Testis (tissue), 3 donors: Measurements from ENCODE around the gene TMIE. TPM values are rescaled to one million over a fixed set of nuclear protein-coding genes. Genes with fewer than 3 reads are reported as not detected.

Source experiments
- DNase-seq: peaks from one replicate; pipeline ENCODE4 v3.0.0-alpha.2; 2019
- H3K27ac ChIP-seq, 2 donors: fragments of 200-600 bp; sonication (generic); one replicate each; pipeline ENCODE4 v1.5.1; 2019
- H3K27me3 ChIP-seq: fragments of 200-600 bp; sonication (generic); one replicate; pipeline ENCODE4 v1.5.1; 2019
- H3K36me3 ChIP-seq: fragments of 200-600 bp; sonication (generic); one replicate; pipeline ENCODE4 v1.5.1; 2017; ENCODE audit warnings: low read depth; ENCODE audit errors: missing control alignments
- H3K4me1 ChIP-seq: fragments of 200-600 bp; sonication (generic); one replicate; pipeline ENCODE4 v1.5.1; 2019
- H3K4me3 ChIP-seq, 2 donors: fragments of 200-600 bp; sonication (generic); one replicate each; pipeline ENCODE4 v1.5.1; 2017 to 2019
- H3K9me3 ChIP-seq: fragments of 200-600 bp; sonication (generic); one replicate; pipeline ENCODE4 v1.5.1; 2017
- CTCF ChIP-seq, 3 experiments: fragments of 450-650 bp in 2 of 3; fragments of 200-600 bp in 1 of 3; sonication (generic) in 1 of 3; IDR thresholded peaks; one replicate each; pipeline ENCODE4 v1.5.1; 2016 to 2019; ENCODE audit warnings: antibody characterized with exemption in 3 of 3, mild to moderate bottlenecking in 2 of 3, moderate library complexity in 1 of 3
- POLR2A ChIP-seq: fragments of 450-650 bp; IDR thresholded peaks from one replicate; pipeline ENCODE4 v1.6.1; 2017; ENCODE audit warnings: antibody characterized with exemption, mild to moderate bottlenecking, moderate library complexity
- WGBS, 2 donors: methylation state at CpG; one replicate each; pipeline ENCODE4 v1.1.5; 2018; 5-methylcytosine and 5-hydroxymethylcytosine counted together
- intact Hi-C: fragments of 100-400 bp; cut with DNase I; formaldehyde crosslinking; loops from one replicate; pipeline ENCODE4 v1.15.1; 2023; ENCODE audit warnings: low total_unique reads
- polyA plus RNA-seq: library from polyadenylated mRNA; stranded (reverse); fragments of 350-450 nt; fragmentation: Illumina TruSeq; extraction: RNeasy Lipid Tissue Mini Kit (QIAGEN cat#74804); gene quantifications from one replicate; pipeline ENCODE4 v1.2.3, GENCODE V29; 2014; ENCODE audit warnings: low read depth, low replicate concordance; ENCODE audit not compliant: insufficient read depth
- total RNA-seq, 2 donors: library from RNA; depleted of rRNA; stranded (reverse); fragments of >200 nt; gene quantifications; one replicate each; pipeline ENCODE4 v1.2.3, GENCODE V29; 2016

TMIE gene
- total and polyA plus RNA-seq, 3 donors from 2014 or later, result 1.5 to 2.3 (median 1.8) TPM

- no peaks in the 10 kb centered on the region for H3K9me3 ChIP-seq
- no peaks in the 10 kb centered on the region for H3K4me1 ChIP-seq
- intact Hi-C loops, result no loop called here
- H3K27ac ChIP-seq, result no peak overlapping the region
- TF ChIP-seq POLR2A, result no peak
- TF ChIP-seq CTCF (IDR thresholded peaks at IDR 0.05), result no peak
- H3K4me3 ChIP-seq, result no peak overlapping the region
- DNase-seq, result peak; percentile 9
- 80 to 91% methylated on average over 6 of the region's 6 CpGs for WGBS, 2 donors
- H3K36me3 ChIP-seq, result no peaks in the 10 kb centered on the region
- H3K27me3 ChIP-seq, result no peaks in the 10 kb centered on the region
Observed at GRCh38 chr3:46660003-46660402, 41.2 kb upstream of the TMIE start.

GRCh38 chr3:46660543-46661523 is 40.4 kb upstream of the TMIE start:
- H3K9me3 ChIP-seq, result no peaks in the 10 kb centered on the region
- TF ChIP-seq POLR2A (no peak), CTCF (IDR thresholded peaks at IDR 0.05) (no peak)
- H3K4me3 ChIP-seq, result no peak overlapping the region
- no peak overlapping the region for H3K27ac ChIP-seq
- DNase-seq, result peak; percentile 9
- no peaks in the 10 kb centered on the region for H3K4me1 ChIP-seq
- WGBS, 2 donors, result 64 to 76% methylated on average over 7 to 9 of the region's 9 CpGs
- intact Hi-C loops, result no loop called here
- H3K27me3 ChIP-seq, result no peaks in the 10 kb centered on the region
- H3K36me3 ChIP-seq, result no peaks in the 10 kb centered on the region

GRCh38 chr3:46661776-46662766 is 39.1 kb upstream of the TMIE start:
- no peak overlapping the region for H3K27ac ChIP-seq
- intact Hi-C loops, result no loop called here
- H3K4me3 ChIP-seq, result no peak overlapping the region
- H3K36me3 ChIP-seq, result no peaks in the 10 kb centered on the region
- no peak for TF ChIP-seq POLR2A
- no peak for TF ChIP-seq CTCF (IDR thresholded peaks at IDR 0.05)
- no peaks in the 10 kb centered on the region for H3K4me1 ChIP-seq
- WGBS, 2 donors, result 77 to 91% methylated on average over 14 to 15 of the region's 15 CpGs
- no peaks in the 10 kb centered on the region for H3K27me3 ChIP-seq
- no peaks in the 10 kb centered on the region for H3K9me3 ChIP-seq
- DNase-seq, result peak; percentile 9

- H3K4me3 ChIP-seq, result no peak overlapping the region
- intact Hi-C loops, result no loop called here
- H3K9me3 ChIP-seq, result no peaks in the 10 kb centered on the region
- no peaks in the 10 kb centered on the region for H3K36me3 ChIP-seq
- DNase-seq, result peak; percentile 52
- TF ChIP-seq POLR2A, result no peak
- TF ChIP-seq CTCF (IDR thresholded peaks at IDR 0.05), result no peak
- H3K4me1 ChIP-seq, result no peaks in the 10 kb centered on the region
- whole genome bisulfite sequencing, 2 donors, result 48 to 70% methylated on average over 16 to 17 of the region's 17 CpGs
- H3K27ac ChIP-seq, result no peak overlapping the region
- H3K27me3 ChIP-seq, result no peaks in the 10 kb centered on the region
Observed at GRCh38 chr3:46662771-46663551, 38.2 kb upstream of the TMIE start.
